GM21619 (cell line): ENCODE data around the gene SLC26A4.
"Not testable (repeated sequence)": the region's sequence is repeated elsewhere in the genome, so short reads cannot be mapped to it uniquely, and the experiment has no call there.

Experiments
- ATAC-seq: cut with Tn5 transposase; IDR thresholded peaks from one replicate; pipeline ENCODE4 v1.9.1; 2021; ENCODE audit not compliant: unreplicated experiment

Gene SLC26A4

DNA sequence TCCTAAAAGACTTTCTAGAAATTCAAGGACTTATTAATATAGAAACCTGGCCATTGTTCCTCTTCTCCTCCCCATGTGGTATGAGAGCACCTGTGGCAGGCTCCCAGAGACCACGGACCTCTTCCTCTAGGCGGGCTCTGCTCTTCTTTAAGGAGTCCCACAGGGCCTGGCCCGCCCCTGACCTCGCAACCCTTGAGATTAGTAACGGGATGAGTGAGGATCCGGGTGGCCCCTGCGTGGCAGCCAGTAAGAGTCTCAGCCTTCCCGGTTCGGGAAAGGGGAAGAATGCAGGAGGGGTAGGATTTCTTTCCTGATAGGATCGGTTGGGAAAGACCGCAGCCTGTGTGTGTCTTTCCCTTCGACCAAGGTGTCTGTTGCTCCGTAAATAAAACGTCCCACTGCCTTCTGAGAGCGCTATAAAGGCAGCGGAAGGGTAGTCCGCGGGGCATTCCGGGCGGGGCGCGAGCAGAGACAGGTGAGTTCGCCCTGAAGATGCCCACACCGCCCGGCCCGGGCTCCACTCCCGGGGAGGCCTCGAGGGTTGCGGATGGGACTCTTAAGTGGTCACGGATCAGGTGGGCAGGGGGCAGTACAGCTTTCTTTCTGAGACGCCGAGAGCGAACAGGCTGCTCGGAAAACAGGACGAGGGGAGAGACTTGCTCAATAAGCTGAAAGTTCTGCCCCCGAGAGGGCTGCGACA, at the start of gene SLC26A4:
SLC26A4 (plus strand) TSS at position 448 of the 700 bp plus-strand sequence. CDS start 814 bp downstream, outside the sequence.
- peak; percentile 53 for ATAC-seq

DNA sequence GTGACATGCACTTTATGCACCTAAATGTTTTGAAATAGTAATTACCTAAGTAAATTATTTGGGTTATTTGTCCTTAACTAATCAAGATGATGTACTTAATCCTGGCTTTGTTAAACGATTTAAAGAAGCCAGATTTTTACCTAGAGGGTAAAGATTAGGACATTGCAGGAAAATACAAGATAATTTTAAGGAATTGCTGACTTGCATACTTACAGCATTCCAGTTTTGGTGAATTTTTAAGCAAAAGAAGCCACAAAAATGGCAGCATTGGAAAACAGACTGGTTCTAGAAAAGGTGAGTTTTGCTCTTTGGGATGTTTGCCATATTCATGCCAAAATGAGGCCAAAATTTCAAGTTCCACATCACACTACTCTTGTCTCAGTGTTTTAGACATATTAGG, 47.2 kb upstream of the SLC26A4 start:
- no peak for ATAC-seq

DNA sequence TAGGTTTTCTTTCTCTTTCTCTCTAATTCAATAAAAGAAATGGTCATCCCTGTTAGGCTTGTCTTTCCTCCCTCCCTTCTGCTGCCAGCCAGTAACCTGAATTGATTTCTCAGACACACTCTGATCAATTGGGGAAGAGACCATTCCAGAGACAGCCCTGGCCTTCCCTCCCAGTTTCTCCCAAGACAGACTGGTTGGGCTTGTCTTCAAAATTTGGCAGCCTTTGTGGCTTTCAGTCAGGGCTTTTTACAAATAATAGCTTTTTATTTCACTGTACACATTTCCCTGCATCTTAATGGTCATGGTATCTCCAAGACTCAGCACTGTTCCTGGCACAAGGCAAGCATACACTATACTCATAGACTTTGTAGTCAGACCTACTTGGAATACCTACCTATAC, 46.7 kb upstream of the SLC26A4 start:
- ATAC-seq, result no peak

DNA sequence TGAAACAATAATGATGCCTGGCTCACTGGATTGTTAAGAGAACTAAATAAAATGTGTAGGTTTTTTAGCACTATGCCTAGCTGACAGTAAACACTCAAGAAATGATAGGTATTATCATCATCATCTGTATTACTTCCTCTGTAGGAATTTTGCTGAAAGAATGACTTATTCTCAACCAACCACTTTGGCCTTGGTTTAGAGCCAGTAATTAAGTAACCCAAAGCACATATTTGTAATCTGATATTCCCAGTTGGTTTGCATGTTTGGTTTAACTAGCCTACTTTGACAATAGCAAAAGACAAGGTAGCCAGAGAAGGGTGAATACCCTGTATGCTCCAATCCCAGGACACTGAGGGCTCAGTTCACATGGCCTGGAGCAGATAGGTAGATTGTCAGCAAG, 46.2 kb upstream of the SLC26A4 start:
- no peak for ATAC-seq

DNA sequence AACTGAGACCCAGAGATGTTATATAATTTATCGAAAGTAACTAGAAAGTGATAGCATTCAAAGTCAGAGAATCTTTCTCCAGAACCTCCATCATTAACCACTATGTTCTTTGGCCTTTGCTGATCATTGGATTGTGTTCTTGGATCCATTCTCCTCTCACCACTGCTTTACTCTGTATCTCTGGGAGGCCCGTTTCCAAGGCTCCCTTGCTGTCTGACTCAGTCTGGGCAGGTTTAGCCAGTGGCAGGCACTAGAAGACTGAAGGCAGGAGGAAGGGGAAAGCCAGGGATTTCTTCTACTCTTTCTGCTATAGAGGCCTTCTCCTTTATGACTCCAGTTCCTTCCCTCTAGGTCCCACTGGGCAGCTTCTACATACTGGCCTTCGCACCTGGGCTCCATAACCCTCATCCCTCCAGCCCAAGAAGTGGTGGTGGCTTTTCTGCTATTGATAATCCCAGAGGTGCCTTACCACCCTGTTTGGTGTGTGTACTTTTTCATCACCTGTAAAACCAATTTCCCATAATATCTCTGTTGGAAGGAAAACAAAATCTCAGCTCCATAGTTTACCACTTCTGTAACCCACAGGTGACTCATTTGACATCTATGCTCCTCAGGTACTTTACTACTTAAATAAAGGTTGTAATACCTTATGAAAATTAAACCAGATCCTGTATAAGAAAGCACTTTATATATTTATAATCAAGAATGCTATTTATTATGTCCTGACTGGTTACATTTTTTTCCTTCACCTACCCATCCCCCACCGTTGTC, 44.5 kb upstream of the SLC26A4 start:
- ATAC-seq, result no peak

DNA sequence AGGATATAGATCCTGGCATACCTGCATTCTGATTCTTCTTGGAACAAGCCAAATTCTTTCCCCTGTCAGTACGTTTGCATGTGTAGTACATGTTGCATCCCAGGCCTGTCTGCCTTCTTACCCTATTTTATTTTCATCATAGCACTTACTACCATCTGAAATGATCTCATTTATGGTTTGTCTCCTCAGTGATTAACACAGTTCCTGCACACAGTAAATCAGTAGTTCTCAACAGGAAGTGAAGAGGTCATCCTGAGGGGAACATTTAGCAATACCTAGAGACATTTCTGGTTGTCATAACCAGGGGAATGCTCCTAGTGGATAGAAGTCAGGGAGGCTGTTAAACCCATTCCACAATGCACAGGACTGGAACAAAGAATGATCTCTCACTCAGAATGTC, 38.2 kb upstream of the SLC26A4 start:
- peak; percentile 61 for ATAC-seq

DNA sequence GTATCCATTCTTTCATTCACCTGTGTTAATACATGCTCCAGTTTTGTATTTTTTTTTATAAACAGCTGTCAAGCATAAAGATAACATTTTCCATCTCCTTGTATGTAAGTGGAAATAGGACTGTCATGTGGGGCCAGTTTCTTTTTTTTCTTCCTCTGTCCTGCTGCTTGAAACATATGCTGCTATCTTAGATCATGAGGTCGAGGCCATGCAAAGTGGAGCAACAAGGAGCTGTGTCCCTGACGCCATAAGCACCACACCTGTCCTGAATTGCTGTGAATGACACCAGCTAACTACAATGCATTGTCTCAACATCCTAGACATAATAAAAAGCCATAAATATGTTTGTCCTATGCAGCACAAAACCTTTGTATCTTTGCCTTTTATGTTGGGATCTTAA, 37.7 kb upstream of the SLC26A4 start:
- ATAC-seq, result no peak

DNA sequence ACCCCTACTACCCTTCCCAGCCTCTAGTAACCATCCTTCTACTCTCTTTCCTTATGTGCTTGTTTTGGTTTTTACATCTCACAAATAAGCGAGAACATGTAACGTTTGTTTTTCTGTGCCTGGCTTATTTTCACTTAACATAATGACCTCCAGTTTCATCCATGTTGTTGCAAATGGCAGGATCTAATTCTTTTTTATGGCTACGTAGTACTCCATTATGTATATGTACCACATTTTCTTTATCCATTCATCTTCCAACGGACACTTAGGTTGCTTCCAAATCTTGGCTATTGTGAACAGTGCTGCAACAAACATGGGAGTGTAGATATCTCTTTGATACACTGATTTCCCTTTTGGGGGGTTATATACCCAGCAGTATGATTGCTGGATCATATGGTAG, 33.6 kb upstream of the SLC26A4 start:
- no peak for ATAC-seq

DNA sequence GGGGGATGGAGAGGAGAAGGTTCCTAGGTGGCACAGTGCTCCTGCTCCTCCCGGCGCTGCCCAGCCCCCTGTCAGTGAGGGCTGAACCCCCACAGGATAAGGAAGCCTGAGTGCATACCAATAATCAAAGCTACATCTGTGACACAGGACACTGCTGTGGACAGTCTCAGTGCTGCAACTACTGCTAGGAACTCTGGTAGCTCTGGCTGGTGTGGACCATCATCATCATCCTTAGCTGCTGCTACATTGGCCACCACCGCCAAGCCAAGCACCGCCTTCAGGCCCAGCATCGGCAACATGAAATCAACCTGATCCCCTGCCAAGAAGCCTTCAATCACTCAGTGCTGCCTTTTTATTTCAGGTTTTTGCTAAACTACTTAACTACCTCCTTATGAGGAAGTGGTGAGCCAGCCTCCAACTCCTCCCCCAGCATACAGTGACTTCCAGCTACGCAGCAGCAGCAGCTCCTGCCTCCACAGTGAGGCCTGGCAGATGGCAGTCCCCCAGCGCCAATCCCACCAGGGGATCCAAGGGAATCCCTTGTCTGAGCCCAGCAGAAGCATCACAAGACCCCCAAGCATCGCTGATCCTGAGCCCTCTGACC, 32.1 kb upstream of the SLC26A4 start:
- ATAC-seq, result no peak

DNA sequence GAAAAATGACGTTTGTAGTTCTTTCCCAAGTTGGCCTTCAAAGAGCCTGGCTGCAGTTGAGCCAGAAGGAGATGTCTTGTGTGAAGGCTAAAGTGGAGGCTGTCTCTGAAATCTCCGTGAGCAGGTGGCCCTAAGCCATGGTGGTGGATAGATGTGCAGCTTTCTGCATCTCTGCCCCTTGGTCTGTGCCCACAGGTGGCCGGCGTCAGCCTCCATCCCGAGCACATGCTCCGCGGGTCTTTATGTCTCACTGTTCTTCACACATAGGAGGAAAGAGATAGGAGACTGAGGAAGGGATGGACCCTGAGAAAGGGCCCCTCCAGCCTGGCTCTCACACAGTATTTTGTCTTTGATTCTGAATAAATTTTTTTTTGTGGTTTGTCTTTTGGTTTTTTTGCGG, 30.3 kb upstream of the SLC26A4 start:
- ATAC-seq, result no peak

DNA sequence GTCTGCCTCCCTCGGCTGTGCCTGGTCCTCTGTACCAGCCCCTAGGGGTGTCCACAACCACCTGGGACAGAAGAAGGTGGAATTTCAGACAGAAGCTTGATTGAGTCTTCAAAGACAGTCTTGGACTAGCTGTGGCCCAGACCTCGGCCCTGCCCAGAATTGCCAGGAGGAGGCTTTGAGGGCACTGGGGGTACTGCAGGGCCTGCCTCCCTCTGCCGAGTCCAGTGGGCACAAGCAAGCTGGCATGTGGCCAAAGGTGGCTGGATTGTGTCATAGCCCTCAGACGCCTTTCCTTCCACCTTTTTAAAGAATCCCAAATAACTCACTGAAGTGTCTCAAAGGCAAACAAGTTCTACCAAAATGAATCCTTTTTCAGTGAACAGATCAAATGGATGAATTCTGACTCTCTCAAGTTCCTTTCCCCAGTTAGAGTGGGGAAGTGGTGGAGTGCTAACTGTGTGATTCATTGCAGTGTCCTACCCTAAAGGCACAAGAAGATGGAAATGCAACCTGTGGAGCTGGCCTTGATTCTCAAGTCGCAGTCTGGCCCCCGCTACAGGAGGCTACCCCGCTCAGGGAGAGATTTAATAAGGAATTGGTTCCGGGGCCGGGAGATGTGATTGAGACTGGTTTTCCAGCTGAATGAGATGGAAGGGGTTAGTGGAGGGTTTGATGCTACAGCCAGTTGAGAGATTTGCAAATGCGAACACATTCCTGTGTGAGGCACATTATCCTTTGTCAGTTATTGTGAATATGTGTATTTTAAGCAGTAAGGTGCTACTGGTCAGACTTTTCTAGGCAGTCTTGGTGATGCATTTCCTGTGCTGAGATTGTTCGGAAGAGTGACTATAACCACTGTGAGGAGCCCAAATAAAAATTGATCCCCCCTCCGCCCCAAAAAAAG, 28.8 kb upstream of the SLC26A4 start:
- no peak for ATAC-seq

DNA sequence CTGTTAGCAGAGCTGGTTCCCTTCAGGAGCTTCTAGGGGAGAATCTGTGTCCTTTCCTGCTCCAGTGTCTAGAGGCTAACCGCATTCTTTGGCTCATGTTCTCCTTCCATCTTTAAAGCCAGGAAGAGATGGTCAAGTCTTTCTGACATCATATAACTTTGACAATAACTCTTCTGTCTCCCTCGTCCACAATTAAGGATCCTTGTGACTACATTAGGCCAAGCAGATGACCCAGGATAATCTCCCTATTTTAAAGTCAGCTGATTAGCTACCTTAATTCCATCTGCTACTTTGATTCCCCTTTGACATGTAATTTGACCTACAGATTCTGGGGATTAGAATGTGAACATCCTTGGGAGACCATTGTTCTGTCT, 28.1 kb upstream of the SLC26A4 start:
- no peak for ATAC-seq

DNA sequence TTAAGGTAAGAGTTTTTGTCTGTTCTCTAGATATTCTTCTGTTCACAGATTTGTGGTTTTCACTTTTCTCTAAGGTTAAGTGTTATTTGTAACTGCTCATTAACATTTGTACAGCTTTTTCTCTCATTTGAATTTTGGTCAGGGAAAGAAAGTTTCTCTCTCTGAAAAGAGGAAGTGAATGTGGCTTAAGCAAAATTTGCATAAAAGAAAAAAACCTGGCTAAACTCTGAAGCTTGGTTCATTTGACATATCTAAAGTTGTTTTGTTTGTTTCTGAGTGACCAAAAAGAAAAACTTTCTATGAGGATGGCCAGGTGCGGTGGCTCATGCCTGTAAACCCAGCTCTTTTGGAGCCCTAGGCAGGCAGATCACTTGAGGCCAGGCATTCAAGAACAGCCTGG, 22.0 kb upstream of the SLC26A4 start:
- ATAC-seq, result peak; percentile 92

DNA sequence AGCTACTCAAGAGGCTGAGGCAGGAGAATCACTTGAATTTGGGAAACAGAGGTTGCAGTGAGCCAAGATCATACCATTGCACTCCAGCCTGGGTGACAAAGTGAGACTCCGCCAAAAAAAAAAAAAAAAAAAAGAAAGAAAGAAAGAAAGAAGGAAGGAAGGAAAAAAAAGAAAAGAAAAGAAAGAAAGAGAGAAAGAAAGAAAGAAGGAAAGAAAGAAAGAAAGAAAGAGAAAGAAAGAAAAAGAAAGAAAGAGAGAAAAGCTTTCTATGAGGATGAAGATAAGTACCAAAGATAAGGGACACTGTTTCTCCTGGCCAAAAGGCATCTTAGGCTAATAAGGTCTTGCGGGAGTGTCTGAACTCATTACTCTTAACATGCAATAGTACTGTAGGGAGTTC, 21.6 kb upstream of the SLC26A4 start:
- ATAC-seq, result not testable (repeated sequence)

DNA sequence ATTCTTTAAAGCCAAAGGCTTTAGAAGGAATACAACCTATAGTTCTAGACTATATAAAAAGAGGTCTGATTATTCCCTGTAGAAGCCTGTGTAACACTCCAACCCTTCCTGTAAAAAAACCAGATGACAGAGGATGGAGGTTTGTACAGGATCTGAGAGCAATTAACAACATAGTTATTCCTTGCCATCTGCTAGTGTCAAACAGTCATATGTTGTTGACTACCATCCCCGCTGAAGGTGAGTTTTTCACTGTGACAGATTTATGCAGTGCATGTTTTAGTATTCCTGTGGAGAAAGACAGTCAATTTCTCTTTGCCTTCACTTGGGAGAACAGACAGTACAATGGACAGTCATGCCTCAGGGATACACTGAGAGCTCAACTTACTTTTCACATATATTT, 19.0 kb upstream of the SLC26A4 start:
- no peak for ATAC-seq

DNA sequence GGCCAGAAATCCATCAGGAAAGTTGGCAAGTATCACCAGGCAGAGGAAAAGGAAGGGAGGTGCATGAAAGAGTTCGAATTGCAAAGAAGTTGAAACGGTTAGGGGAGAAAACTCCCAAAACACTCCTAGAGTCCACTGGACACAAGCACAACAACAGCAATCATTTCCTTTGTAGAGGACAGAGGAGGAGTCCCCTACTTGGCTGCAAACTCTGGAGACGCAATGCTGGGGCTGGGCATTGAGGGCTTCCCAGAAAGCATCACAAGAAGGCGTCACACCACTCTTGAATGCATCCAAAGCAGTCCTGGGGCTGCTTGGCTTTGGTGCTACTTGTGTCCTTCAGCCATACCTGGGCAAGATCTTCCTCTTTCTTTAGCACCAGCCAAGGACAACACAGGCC, 18.1 kb upstream of the SLC26A4 start:
- ATAC-seq, result no peak

DNA sequence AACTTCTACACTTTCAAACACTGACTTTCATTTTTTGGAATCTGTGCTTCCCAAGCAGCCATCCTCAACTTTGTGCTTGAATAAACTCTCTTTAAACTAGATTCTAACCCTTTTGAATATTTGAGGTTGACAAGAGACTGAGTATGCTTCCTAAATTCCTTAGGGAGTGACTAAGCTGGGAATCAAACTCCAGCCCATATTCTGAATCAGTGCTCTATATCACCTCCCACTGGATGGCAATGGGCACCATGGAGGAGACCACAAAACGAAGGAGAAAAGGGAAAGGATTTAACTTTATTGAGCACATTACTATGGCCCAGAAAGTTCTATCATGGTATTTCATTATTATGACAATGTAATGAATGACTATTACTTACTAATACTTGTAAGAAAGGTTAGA, 17.2 kb upstream of the SLC26A4 start:
- no peak for ATAC-seq

DNA sequence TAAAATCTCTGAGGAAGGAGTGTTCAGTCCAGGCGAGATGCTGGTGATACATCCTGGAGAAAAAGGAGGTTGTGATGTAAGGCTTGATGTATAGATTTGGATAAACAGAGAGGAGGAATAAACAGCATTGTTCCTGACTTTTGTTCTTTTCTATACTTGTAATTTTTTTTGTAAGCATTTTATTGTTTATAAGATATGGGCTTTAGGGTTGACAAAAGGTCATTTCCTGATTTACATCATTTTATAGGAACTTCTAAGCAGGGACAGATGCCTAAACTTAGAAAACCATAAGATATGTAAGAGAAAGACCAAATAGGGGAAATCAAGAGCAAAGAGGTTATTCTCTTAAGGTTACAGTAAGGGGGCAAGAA, 16.7 kb upstream of the SLC26A4 start:
- ATAC-seq, result no peak

DNA sequence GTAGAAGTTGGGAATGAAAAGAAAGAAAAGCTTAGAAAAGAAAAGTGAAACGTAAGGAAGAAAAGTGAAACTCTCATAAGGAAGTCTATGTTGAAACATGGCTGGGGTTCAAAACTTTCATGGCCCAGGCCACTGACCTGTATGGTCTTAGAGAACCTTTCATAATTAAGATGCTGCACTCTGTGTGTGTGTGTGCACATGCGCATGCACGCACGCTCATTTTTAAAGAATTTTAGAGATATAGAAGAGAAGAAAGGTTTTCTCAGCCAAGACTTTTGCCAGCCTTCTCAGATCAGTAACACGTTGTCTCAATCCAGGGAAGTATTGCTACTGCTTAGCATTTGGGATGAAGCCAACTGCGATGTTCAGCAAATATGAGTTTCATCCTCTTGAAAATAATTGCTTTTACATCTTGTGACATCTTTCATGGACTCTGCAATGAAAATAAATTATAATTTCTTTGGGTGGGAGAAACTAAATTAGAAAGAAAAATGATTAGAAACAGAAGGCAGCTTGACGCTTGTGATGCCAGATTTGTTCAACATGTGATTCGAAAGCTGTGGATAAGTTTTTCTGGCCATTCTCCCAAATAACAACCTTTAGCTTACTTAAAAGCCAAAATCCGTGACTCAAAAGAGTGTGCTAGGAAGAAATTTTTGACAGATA, 16.2 kb upstream of the SLC26A4 start:
- no peak for ATAC-seq

DNA sequence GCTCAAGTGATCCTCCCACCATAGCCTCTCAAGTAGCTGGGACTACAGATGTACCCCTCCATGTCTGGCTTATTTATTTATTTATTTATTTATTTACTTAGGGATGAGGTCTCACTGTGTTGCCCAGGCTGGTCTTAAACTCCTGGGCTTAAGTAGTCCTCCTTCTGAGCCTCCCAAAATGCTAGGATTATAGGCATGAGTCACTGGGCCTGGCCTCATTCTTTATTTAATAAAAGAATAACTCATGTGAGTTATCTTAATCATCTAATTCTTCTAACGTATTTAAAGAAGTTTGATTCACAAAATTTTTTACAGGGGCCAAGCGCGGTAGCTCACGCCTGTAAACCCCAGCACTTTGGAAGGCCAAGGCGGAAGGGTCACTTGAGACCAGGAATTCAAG, 8.0 kb upstream of the SLC26A4 start:
- no peak for ATAC-seq

DNA sequence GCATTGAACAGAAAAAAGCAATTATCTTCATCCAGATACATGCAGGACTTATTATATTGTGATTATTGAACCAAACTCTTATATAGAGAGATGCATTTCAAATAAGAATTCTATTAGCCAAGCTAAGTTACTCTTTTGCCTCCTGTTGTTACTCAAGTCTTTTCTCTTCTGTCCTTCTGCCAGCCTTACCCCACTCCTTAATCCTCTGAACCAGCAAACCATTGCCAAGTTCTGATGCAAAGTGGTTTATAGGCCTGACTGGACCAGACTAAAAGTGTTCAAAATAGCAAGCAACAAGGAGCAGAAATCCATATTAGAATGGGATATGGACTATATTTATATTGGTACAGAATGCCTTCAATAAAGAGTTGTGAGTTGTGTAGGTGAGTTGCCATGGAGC, 2.2 kb upstream of the SLC26A4 start:
- no peak for ATAC-seq
